HCT116 (cell line): ENCODE results near the gene LDB2. TPM values are rescaled to one million over a fixed set of nuclear protein-coding genes. Genes with fewer than 3 reads are reported as not detected.

Experiments used
- ATAC-seq: fragments of 200-7000 bp; cut with Tn5 transposase; 2 replicates; pipeline ENCODE4 v1.9.1; 2020; ENCODE audit warnings: mild to moderate bottlenecking, moderate library complexity
- BruUV-seq: library from RNA; stranded (reverse); fragments of 400-500 nt; replicated peaks from 2 replicates; lab custom pipeline; 2021; lab: Mats Ljungman, UMichigan
- CTCF ChIA-PET: fragments of 300-600 bp; sonication (Branson Sonifier 250); formaldehyde crosslinking; loops from one replicate; lab custom pipeline; 2021; ENCODE audit warnings: antibody characterized with exemption; lab: Charles Lee
- POLR2A ChIA-PET: fragments of 300-600, 350-600 bp; sonication (Branson Sonifier 250); formaldehyde crosslinking; loops from one replicate; lab custom pipeline; 2021; ENCODE audit warnings: antibody characterized with exemption; lab: Charles Lee
- RAD21 ChIA-PET, 2 experiments: fragments of 300-600 bp; sonication (Branson Sonifier 250); formaldehyde crosslinking; loops; one replicate each; lab custom pipeline; 2023; ENCODE audit warnings: low total read pairs in 2 of 2; ENCODE audit not compliant: uncharacterized antibody in 2 of 2, unreplicated experiment in 2 of 2, low non-redundant PET in 1 of 2; lab: Charles Lee
- DNase-seq: peaks from one replicate; pipeline ENCODE4 v3.0.0-alpha.2; 2010; ENCODE audit warnings: low read depth, low spot score
- H2AFZ ChIP-seq: fragments of 200-600 bp; shearing (Covaris generic), sonication (generic); 2 replicates; pipeline ENCODE4 v1.6.1; 2017; ENCODE audit warnings: low read depth, mixed run types, mixed read lengths, antibody characterized with exemption, low read length; ENCODE audit not compliant: poor library complexity, severe bottlenecking
- H3K27ac ChIP-seq: 2 replicates; pipeline ENCODE4 v1.5.1; 2012; ENCODE audit warnings: low read depth, low read length
- H3K27me3 ChIP-seq: fragments of 200-600 bp; sonication (generic); 2 replicates; pipeline ENCODE4 v1.6.1; 2016; ENCODE audit warnings: mixed run types, low read length, mixed read lengths; ENCODE audit not compliant: insufficient read depth
- H3K36me3 ChIP-seq, 2 experiments: fragments of 200-500 bp in 1 of 2; fragments of 200-600 bp in 1 of 2; sonication (Bioruptor generic) in 1 of 2; sonication (generic) in 1 of 2; 2 replicates each; pipeline versions ENCODE4 v1.5.1 to v1.6.1; 2014 to 2016; ENCODE audit warnings: low read length in 2 of 2, inconsistent platforms in 1 of 2, mixed read lengths in 1 of 2, mixed run types in 1 of 2; ENCODE audit not compliant: insufficient read depth in 2 of 2, control insufficient read depth in 1 of 2
- H3K4me1 ChIP-seq, 2 experiments: fragments of 200-600 bp in 1 of 2; sonication (generic) in 1 of 2; 2 replicates each; pipeline versions ENCODE4 v1.5.1 to v1.6.1; 2012 to 2017; ENCODE audit warnings: low read length in 2 of 2, inconsistent platforms in 1 of 2, mild to moderate bottlenecking in 1 of 2, mixed read lengths in 1 of 2, mixed run types in 1 of 2, moderate library complexity in 1 of 2; ENCODE audit not compliant: insufficient read depth in 2 of 2, control insufficient read depth in 1 of 2
- H3K4me2 ChIP-seq: fragments of 200-600 bp; sonication (generic); 2 replicates; pipeline ENCODE4 v1.6.1; 2017; ENCODE audit warnings: mixed run types, low read length, mixed read lengths
- H3K4me3 ChIP-seq, 2 experiments: fragments of 200-600 bp in 1 of 2; sonication (generic) in 1 of 2; replicated peaks in 1 of 2; 2 replicates each; pipeline ENCODE4 v1.5.1; 2011 to 2016; ENCODE audit warnings: low read length in 2 of 2, control low read depth in 1 of 2, low read depth in 1 of 2, mild to moderate bottlenecking in 1 of 2, mixed read lengths in 1 of 2, mixed run types in 1 of 2
- H3K79me2 ChIP-seq: fragments of 200-600 bp; sonication (generic); 2 replicates; pipeline ENCODE4 v1.6.1; 2017; ENCODE audit warnings: mild to moderate bottlenecking, mixed run types, low read length, moderate library complexity, mixed read lengths; ENCODE audit not compliant: insufficient read depth
- H3K9ac ChIP-seq: fragments of 200-600 bp; sonication (generic); 2 replicates; pipeline ENCODE4 v1.6.1; 2016; ENCODE audit warnings: low read length, mixed read lengths
- H3K9me2 ChIP-seq: fragments of 200-600 bp; sonication (generic), shearing (Covaris generic); 2 replicates; pipeline ENCODE4 v1.6.1; 2017; ENCODE audit warnings: mixed run types, mild to moderate bottlenecking, moderate library complexity; ENCODE audit not compliant: insufficient read depth
- H3K9me3 ChIP-seq, 2 experiments: fragments of 200-500 bp in 1 of 2; fragments of 200-600 bp in 1 of 2; sonication (Bioruptor generic) in 1 of 2; sonication (generic) in 1 of 2; 2 replicates each; pipeline ENCODE4 v1.6.1; 2014 to 2017; ENCODE audit warnings: low read length in 2 of 2, mixed read lengths in 2 of 2, inconsistent platforms in 1 of 2, low read depth in 1 of 2, mild to moderate bottlenecking in 1 of 2, mixed run types in 1 of 2, moderate library complexity in 1 of 2; ENCODE audit not compliant: control insufficient read depth in 1 of 2, insufficient read depth in 1 of 2
- H4K20me1 ChIP-seq: fragments of 200-600 bp; sonication (generic), shearing (Covaris generic); 2 replicates; pipeline ENCODE4 v1.6.1; 2017; ENCODE audit warnings: mixed run types, mild to moderate bottlenecking, moderate library complexity; ENCODE audit not compliant: insufficient read depth
- ATF3 ChIP-seq: IDR thresholded peaks from 2 replicates; pipeline ENCODE4 v1.6.1; 2012
- CBX3 ChIP-seq: IDR thresholded peaks from 2 replicates; pipeline ENCODE4 v1.6.1; 2012; ENCODE audit warnings: low read depth
- CEBPB ChIP-seq: IDR thresholded peaks from 2 replicates; pipeline ENCODE4 v1.6.1; 2012; ENCODE audit warnings: low read depth
- CTCF ChIP-seq, 3 experiments: fragments of 200-600 bp in 1 of 3; sonication (generic) in 1 of 3; IDR thresholded peaks in 2 of 3; conservative IDR thresholded peaks in 1 of 3; 2 replicates each; pipeline ENCODE4 v1.5.1; 2012 to 2017; ENCODE audit warnings: low read depth in 2 of 3, low read length in 2 of 3, antibody characterized with exemption in 1 of 3, borderline replicate concordance in 1 of 3, control low read depth in 1 of 3, mild to moderate bottlenecking in 1 of 3, mixed read lengths in 1 of 3, mixed run types in 1 of 3, moderate library complexity in 1 of 3; ENCODE audit not compliant: insufficient read depth in 1 of 3
- EGR1 ChIP-seq: IDR thresholded peaks from 2 replicates; pipeline ENCODE4 v1.6.1; 2012; ENCODE audit warnings: low read depth
- EZH2 ChIP-seq: fragments of 200-600 bp; sonication (generic); IDR thresholded peaks from 2 replicates; pipeline ENCODE4 v1.6.1; 2017; ENCODE audit warnings: antibody characterized with exemption, mixed run types
- EZH2phosphoT487 ChIP-seq: fragments of 200-600 bp; IDR thresholded peaks from 2 replicates; pipeline ENCODE4 v1.6.1; 2018; ENCODE audit warnings: antibody characterized with exemption, borderline replicate concordance
- MAX ChIP-seq: IDR thresholded peaks from 2 replicates; pipeline ENCODE4 v1.6.1; 2012
- POLR2A ChIP-seq: IDR thresholded peaks from 2 replicates; pipeline ENCODE4 v1.7.0; 2011; ENCODE audit warnings: borderline replicate concordance; ENCODE audit not compliant: insufficient read depth, insufficient read length; ENCODE audit errors: extremely low read depth
- POLR2AphosphoS5 ChIP-seq: IDR thresholded peaks from 2 replicates; pipeline ENCODE4 v1.6.1; 2011; ENCODE audit warnings: mild to moderate bottlenecking, low read depth, low read length, moderate library complexity
- RAD21 ChIP-seq: IDR thresholded peaks from 2 replicates; pipeline ENCODE4 v1.6.1; 2012; ENCODE audit warnings: low read depth, mild to moderate bottlenecking
- SP1 ChIP-seq: IDR thresholded peaks from 2 replicates; pipeline ENCODE4 v1.6.1; 2012; ENCODE audit warnings: low read depth
- TCF7L2 ChIP-seq: IDR thresholded peaks from 2 replicates; pipeline ENCODE4 v1.7.0; 2011; ENCODE audit warnings: borderline replicate concordance, inconsistent platforms; ENCODE audit not compliant: insufficient read depth, insufficient read length; ENCODE audit errors: extremely low read depth
- YY1 ChIP-seq: IDR thresholded peaks from 2 replicates; pipeline ENCODE4 v1.6.1; 2011; ENCODE audit warnings: low read length, low read depth, moderate library complexity, mild to moderate bottlenecking; ENCODE audit not compliant: insufficient replicate concordance; ENCODE audit errors: extremely low read depth
- intact Hi-C: fragments of 100-400 bp; cut with micrococcal nuclease; formaldehyde crosslinking; loops from 2 replicates; pipeline ENCODE4 v1.10.0; 2022
- total RNA-seq: library from RNA; stranded (reverse); gene quantifications from one replicate; pipeline ENCODE4 v1.2.1, GENCODE V29; 2021; ENCODE audit not compliant: unreplicated experiment

LDB2 gene
- total RNA-seq, 1 experiment from 2014 or later, result 0.12 TPM

GRCh38 chr4:16665942-16666551, 232.4 kb downstream of the LDB2 start:
- intact Hi-C loops, result no loop called here
- BruUV-seq, result no TSS peak

More at GRCh38 chr4:16665942-16666551, 232.4 kb downstream of the LDB2 start:
- POLR2A ChIA-PET, result no interaction called here
- H3K36me3 ChIP-seq, result no peaks in the 10 kb centered on the region
- CTCF ChIA-PET, result no interaction called here
- DNase-seq (no peak), ATAC-seq (no peak)
- H3K9me3 ChIP-seq, result no peaks in the 10 kb centered on the region
- no peaks in the 10 kb centered on the region for H3K79me2 ChIP-seq
- RAD21 ChIA-PET, result no interaction called here
- H3K27ac ChIP-seq, result no peak overlapping the region
- H4K20me1 ChIP-seq, result no peaks in the 10 kb centered on the region
- H3K9me2 ChIP-seq, result no peaks in the 10 kb centered on the region
- H3K9ac ChIP-seq, result no peak overlapping the region
- no peak overlapping the region for H2AFZ ChIP-seq
- H3K4me1 ChIP-seq, result no peaks in the 10 kb centered on the region
- H3K4me3 ChIP-seq, result no peak overlapping the region
- no peaks in the 10 kb centered on the region for H3K27me3 ChIP-seq
- TF ChIP-seq EGR1 (no peak), MAX (no peak), CTCF (IDR thresholded peaks at IDR 0.05 in 2 of 3, conservative IDR thresholded peaks at IDR 0.05 in 1 of 3; ENCODE audit: borderline replicate concordance in 1 of 3, insufficient read depth in 1 of 3, low read depth in 2 of 3, low read length in 2 of 3) (no peak), TCF7L2 (no peak), RAD21 (no peak), EZH2 (no peak), SP1 (no peak), POLR2A (no peak), YY1 (no peak), POLR2AphosphoS5 (no peak), CEBPB (no peak), ATF3 (no peak), EZH2phosphoT487 (no peak), CBX3 (no peak)
- no peak overlapping the region for H3K4me2 ChIP-seq
